Jurkat, Clone E6-1 (cell line): ENCODE measurements around the gene DDX50. TPM values are rescaled to one million over a fixed set of nuclear protein-coding genes. Genes with fewer than 3 reads are reported as not detected.
"Not testable (repeated sequence)": the region's sequence is repeated elsewhere in the genome, so short reads cannot be mapped to it uniquely, and the experiment has no call there.

Source experiments
- DNase-seq: peaks from one replicate; pipeline ENCODE4 v3.0.0-alpha.2; 2011; ENCODE audit warnings: low read depth, low spot score
- H3K4me3 ChIP-seq: 2 replicates; pipeline ENCODE4 v1.5.1; 2011; ENCODE audit warnings: mild to moderate bottlenecking, low read length, control low read depth, moderate library complexity
- polyA plus RNA-seq: library from polyadenylated mRNA; unstranded; fragments of >200 nt; gene quantifications from one replicate; pipeline ENCODE4 v1.2.1, GENCODE V29; 2012; ENCODE audit warnings: missing spikeins; ENCODE audit not compliant: insufficient read length, insufficient read depth

The DDX50 gene, protein sequence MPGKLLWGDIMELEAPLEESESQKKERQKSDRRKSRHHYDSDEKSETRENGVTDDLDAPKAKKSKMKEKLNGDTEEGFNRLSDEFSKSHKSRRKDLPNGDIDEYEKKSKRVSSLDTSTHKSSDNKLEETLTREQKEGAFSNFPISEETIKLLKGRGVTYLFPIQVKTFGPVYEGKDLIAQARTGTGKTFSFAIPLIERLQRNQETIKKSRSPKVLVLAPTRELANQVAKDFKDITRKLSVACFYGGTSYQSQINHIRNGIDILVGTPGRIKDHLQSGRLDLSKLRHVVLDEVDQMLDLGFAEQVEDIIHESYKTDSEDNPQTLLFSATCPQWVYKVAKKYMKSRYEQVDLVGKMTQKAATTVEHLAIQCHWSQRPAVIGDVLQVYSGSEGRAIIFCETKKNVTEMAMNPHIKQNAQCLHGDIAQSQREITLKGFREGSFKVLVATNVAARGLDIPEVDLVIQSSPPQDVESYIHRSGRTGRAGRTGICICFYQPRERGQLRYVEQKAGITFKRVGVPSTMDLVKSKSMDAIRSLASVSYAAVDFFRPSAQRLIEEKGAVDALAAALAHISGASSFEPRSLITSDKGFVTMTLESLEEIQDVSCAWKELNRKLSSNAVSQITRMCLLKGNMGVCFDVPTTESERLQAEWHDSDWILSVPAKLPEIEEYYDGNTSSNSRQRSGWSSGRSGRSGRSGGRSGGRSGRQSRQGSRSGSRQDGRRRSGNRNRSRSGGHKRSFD
- 58.6 TPM for polyA plus RNA-seq

DNA sequence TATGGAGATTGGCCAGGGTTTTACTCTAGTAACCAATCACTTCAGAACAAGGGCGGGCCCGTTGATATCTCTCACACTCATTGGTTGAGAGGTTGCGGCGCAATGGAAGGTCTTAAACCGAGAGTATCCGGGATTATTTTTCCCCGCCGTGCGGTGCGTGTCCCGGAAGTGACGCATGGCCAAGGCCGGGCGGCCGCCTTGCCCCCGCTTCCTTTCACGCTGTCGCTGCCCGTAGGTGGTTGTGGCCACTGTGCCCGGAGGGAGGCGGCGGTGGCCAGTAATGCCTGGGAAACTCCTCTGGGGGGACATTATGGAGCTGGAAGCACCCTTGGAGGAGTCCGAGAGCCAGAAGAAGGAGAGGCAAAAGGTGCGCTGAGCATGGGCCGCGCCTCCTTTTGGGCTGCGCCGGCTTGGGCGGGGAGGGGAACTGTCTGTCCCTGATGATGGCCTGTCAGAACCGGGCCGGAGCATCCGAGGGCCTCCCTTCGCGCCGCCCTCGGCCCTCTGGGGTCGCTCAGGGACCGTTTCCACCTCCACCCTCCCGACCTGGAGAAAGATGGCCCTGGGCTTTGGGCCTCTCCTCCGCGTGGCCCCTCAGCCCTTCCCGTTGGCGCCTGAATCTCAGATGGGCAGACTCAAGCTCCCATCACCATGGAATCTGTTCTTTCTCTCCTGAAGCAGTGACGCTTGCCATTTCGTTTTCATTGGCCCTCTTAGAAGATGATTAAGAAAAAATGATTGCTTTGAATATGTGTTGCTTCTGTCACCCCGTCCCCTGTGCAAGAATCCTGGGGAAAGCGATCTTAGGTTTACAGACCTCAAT is at the start of gene DDX50:
Gene DDX50, plus strand, starts transcription at position 211 of the 823 bp plus-strand sequence. Its CDS starts 70 bp downstream, at position 281.
- peak within 1 kb of the TSS; percentile 93 for H3K4me3 ChIP-seq
- DNase-seq, result peak; percentile 99

DNA sequence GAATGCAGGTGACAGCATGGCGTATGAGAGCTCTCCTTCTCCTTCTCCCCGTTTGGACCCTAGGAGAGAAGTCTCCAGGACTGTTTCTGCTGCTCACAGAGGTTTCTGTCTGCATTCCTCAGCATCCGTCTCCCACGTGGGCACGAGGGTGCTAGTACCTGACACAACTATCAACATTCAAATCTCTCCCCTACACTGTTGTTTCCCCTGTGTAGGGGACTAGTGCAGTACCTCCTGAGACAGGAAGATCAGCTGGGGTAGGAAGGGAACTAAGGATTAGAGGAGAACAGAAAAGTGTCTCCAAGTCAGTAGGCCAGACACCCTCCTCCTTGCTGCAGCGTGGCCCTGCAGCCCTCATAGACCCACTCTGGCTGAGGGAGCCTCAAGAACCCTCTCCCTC is 44.8 kb upstream of the DDX50 start:
- DNase-seq, result no peak
- H3K4me3 ChIP-seq, result no peak overlapping the region

DNA sequence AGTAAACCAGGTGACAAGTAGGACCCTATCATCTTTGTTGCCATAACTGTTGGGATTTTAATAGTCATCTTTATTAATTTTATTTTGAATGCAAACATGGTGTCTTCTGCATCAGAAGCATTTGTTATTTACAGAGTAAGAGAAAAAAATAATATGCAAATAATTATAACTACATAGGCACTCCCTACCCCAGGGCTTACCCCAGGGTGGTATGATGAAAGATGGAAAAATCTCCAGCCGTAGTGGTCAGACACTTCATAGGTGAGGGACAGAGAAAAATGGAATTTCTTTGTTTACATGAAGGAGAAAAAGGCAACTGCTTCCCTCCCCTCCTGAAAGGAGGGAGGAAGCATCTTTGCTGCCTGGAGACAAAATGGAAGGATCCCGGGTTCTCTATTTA is 44.1 kb upstream of the DDX50 start:
- no peak overlapping the region for H3K4me3 ChIP-seq
- no peak for DNase-seq

DNA sequence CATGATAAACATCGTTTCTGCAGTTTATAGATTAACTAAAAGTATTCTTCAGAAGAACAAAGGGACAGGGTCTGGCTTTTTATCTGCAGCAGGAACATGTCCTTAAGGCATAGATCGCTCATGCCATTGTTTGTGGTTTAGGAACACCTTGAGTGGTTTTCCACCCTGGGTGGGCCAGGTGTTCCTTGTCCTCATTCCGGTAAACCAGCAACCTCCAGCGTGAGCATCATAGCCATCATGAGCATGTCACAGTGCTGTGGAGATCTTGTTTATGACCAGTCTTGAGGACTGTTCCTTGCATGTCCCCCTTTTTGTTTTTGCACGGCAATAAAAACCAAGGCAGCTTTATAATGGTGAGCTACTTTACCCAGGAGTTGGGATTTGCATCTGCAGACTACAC is 39.9 kb upstream of the DDX50 start:
- no peak overlapping the region for H3K4me3 ChIP-seq
- DNase-seq, result no peak

DNA sequence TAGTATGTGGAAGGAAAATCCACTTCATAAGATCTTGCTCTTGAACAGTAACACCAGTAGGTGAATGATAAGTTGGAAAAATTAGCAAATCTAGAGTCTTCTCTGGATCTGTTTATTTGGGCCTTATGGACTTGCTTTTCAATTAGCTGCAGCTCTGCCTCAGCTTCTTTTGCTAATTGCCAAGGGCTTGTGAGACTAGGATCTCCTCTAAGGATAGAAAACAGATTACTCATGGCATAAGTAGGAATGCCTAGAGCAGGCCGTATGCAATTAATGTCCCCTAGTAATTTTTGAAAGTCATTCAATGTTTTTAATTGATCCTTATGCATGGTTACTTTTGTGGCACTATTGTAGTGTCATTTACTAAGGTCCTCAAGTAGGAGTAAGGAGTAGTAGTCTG is 36.5 kb upstream of the DDX50 start:
- no peak for DNase-seq
- no peak overlapping the region for H3K4me3 ChIP-seq

DNA sequence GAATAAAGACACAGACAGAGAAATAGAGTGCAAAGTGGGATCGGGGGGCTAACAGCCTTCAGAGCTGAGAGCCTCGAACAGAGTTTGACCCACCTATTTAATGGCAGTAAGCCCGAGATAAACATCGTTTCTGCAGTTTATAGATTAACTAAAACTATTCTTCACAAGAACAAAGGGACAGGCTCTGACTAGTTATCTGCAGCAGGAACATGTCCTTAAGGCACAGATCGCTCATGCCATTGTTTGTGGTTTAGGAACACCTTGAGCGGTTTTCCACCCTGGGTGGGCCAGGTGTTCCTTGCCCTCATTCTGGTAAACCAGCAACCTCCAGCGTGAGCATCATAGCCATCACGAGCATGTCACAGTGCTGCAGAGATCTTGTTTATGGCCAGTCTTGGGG is 32.9 kb upstream of the DDX50 start:
- not testable (repeated sequence) for DNase-seq, H3K4me3 ChIP-seq

DNA sequence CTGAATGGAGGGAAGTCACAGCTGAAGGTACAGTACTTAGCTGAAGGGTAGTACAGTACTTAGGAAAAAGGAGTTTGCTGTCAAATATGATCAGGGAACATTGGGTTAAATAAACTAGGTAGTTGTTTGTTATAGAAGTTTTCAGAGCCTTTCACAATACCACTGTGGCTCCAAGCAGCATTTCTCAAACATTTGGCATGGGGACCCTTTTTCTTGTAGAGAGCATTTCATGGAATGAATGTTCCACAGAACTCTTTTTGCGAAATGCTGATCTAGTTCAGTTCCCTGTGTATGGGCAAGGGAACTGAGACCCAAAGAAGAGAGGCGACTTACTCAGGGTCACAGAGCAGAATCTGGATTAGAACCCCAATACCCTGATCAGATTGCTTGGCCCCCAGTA is 31.5 kb upstream of the DDX50 start:
- no peak for DNase-seq
- H3K4me3 ChIP-seq, result no peak overlapping the region

DNA sequence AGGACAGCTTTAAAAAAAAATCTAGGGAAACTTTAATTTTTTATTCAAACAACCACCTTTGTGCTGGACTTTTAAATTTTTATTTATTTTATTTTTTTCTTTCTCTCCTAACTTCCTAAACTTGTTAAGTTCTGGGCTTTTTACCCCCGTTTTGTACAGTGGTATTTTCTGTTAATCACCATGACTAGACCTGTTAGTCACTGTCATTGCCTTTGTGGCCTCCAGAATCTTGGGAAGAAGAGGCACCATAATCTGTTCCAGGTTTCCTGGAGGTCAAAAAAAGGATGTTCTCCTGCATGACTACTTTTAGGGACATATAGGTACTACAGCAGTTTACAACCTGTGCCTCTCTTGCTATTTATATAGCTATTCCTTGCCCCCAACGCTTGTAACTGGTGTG is 31.1 kb upstream of the DDX50 start:
- no peak overlapping the region for H3K4me3 ChIP-seq
- DNase-seq, result no peak

DNA sequence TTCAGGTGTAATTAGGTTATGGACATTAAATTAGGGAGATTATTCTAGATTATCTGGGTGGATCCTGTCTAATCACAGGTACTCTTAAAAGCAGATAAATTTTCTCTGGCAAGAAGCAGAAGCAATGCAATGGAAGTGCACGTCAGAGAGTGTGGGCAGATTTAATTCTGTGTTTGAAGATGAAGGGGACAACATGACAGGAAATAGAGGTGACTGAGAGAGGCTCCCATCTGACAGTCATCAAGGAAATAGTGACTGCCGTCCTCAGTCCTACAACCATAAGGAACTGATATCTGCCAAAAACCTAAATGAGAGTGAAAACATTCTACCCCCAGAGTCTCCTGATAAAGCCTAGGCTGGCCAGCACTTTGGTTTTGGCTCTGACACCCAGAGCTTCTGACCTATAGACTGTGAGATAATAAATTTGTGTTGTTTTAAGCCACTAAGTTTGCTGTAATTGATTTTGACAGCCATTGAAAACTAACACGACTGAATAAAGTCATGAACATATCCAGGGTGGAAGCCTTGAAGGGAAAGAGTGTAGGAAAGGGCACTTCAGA is 30.5 kb upstream of the DDX50 start:
- H3K4me3 ChIP-seq, result no peak overlapping the region
- DNase-seq, result peak; percentile 44

DNA sequence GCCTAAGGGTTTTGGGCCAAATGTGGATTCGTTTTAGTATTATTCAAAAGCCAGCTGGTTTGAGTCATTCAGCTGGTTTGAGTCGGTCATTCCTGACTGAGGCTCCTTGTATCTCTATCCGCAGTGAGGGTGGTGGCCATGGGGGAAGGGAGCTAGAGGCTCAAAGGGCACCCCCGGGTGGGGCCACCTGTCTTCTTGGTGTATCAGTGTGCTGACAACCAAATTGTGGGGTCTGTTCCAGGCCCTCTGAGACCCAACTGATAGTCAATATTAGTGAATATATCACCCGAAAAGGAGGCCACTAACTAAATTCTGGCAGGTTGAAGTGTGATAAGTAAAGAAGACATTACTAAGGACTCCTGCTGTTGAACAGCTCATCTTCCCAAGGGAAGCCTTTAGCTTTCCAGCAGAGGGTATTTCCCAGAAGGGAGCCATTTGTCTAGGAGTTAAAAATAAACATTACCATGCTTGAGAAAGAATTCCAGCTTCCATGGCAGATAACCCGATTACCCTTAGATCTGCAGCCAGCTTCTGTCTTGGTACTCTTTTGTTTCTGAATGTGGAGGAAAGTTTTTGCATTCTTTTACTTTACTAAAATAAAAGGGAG is 29.9 kb upstream of the DDX50 start:
- H3K4me3 ChIP-seq, result no peak overlapping the region
- no peak for DNase-seq

DNA sequence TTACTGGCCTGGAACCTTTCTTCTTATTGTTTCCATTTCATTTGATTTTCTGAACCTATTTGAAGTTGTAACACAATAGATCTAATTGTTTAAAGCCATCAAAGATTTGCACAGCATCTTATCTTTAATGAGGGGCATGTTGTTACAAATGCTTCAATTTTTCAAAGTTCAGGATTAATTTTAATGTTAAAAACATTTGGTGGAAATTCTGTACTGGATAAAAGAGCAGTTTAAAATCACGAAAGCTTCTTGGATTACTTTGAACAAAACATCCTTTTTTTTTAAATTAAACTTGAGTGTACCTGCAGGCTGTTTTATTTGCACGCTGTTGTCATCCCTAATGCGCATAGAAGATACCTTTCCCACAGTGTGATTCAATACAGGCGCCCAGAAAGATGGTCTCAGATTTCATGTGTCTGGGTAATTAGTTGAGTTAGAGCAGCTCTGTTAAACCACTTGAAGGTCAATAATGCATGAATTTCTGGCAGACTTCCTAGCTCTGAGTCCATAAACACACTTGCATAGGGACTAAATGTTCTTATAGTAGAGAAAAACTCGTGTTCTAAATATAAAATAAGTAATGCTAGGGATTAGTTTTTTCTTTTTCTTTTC is 29.3 kb upstream of the DDX50 start:
- H3K4me3 ChIP-seq, result no peak overlapping the region
- DNase-seq, result no peak

DNA sequence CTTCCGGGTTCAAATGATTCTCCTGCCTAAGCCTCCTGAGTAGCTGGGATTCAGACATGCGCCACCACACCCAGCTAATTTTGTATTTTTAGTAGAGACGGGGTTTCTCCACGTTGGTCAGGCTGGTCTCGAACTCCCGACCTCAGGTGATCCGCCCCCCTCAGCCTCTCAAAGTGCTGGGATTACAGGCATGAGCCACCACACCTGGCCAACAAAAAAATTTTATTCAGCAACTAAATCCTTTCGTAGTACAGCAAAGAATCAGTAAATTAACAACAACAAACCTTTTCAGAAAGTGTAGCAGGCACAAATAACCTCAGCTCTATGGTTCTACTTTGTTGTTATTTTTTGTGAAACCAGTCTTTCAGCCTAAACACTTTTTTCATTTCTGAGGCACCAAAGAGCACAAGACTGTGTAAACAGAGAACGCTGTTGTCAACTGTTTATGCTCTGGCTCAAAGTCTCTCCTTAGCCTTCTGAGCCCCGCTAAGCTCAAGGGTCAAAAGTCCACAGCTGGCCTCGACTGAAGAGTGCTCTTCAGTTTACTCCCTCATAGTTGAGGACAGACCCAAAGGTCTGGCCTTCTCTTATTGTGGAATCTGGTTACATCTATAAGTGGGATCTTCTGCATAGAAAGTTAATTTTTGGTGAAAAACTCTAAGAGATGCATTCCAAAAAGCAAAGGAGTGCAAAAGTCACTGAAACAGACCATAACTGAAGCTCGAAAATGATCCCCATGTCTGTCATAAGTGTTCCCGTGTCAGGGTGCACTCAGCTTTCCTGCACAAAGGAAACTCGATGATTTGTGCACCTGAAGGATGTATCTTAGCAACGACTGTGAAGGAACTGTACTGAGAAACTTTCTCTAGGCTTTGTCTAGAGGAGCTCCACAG is 24.6 kb upstream of the DDX50 start:
- no peak for DNase-seq
- no peak overlapping the region for H3K4me3 ChIP-seq

DNA sequence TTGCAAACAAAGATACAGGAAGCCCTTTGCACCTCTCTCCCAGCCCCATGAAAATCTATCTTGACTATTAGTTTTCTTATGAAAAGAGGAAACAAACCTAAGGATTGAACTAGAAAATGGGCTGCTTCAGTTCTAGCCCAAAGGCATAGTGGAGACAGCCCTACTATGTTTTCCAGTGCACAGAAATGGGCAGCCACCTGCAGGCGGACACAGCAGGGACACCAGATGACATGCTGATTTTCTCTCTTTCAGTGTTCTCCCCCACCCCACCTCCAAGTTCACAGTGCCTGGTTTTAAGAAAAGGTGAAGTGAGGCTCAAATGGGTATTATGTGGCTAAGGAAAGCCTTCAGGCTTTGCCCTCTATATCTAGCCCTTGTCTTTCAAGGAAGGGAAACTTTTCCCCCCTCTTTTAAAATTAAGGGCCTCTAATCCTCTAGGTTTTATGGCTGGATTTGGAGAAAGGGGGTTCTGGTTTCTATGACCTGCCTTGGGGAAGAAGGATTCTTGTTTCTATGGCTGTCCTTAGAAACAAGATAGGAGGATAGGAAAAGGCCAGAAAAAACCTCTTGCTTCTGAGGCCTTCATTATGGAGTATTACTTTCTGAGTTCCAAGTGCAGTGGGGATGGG is 23.5 kb upstream of the DDX50 start:
- DNase-seq, result no peak
- no peak overlapping the region for H3K4me3 ChIP-seq

DNA sequence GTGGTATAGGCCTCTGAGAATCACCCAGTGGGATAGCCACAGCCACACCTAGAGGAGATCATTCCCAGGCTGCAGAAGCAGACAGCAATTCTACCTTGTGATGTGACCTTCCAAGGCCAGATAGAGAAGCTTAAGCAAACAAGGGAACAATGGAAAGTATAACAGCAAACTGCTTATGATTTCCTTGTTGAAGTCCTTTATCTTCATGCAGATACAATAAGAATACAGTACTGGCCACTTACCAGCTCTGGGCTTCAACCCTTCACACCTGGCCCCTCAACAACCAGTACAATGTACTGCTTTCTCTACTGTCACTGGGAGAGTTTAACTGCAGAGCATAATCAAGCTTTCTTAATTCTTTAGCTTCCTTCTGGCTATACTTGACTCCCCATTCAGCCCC is 22.6 kb upstream of the DDX50 start:
- no peak for DNase-seq
- H3K4me3 ChIP-seq, result no peak overlapping the region

DNA sequence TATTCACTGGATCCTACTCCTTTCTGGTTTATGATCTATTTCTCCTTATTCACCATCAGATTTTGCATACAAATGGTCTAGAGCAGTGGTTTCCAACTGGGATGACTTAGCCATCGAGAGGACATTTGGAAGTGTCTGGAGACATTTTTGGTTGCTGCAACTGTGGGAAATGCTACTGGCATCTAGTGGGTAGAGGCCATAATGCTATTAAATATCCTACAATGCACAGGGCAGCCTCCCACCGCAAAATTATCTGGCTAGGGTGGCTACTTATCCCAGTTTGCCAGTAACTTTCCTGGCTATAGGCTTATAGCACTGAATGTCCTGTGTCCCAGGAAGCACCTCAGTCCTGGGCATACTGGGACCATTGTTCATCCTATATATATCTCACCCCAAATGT is 21.5 kb upstream of the DDX50 start:
- no peak overlapping the region for H3K4me3 ChIP-seq
- DNase-seq, result no peak

DNA sequence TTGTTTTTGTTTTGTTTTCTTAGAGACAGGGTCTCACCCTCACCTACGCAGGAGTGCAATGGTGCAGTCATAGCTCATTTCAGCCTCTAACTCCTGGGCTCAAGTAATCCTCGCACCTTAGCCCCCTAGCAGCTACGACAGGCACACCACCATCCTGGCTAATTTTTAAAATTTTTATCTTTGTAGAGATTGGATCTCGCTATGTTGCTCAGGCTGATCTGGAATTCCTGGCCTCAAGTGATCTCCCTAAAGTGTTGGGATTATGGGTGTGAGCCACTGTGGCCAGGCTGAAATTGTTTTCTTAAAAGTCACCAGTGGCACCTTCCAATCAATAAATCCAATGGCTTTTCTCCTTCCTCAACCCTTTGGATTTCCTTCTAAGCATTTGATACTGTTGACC is 20.9 kb upstream of the DDX50 start:
- H3K4me3 ChIP-seq, result no peak overlapping the region
- DNase-seq, result no peak

DNA sequence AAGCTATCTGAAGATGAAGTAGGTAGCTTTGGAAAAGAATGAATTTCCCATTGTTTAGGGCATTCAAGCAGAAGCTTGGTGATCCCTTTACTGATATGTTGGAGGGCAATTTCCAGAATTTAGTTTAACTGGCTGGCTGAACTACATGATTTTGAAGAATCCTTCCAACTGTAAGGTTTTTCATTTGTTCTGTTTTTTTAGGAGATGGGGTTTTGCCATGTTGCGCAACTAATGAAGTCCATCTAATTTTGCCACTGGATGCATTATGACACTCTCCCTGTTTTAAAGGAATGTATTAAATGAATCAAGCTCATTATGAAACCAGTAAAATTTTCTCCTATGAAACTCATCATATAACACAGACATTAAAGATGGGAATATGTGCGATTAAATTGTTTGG is 6.1 kb upstream of the DDX50 start:
- DNase-seq, result no peak
- no peak overlapping the region for H3K4me3 ChIP-seq
